H1 (cell line): ENCODE results near the gene STAMBPL1. TPM values are rescaled to one million over a fixed set of nuclear protein-coding genes. Genes with fewer than 3 reads are reported as not detected.

Experiments
- KDM4A ChIP-seq: IDR thresholded peaks from one replicate; pipeline ENCODE4 v1.7.1; 2012; ENCODE audit warnings: low read depth, mild to moderate bottlenecking, moderate library complexity, low read length, inconsistent platforms; ENCODE audit not compliant: severe bottlenecking
- NRF1 ChIP-seq: IDR thresholded peaks from 2 replicates; pipeline ENCODE4 v1.6.1; 2011; ENCODE audit warnings: mild to moderate bottlenecking, low read depth, low read length, improper control_type of control experiment
- SRF ChIP-seq: IDR thresholded peaks from 2 replicates; pipeline ENCODE4 v1.6.1; 2011; ENCODE audit warnings: mild to moderate bottlenecking, low read depth, low read length, moderate library complexity
- TAF1 ChIP-seq: IDR thresholded peaks from 2 replicates; pipeline ENCODE4 v1.6.1; 2011; ENCODE audit warnings: mild to moderate bottlenecking, low read depth, low read length
- polyA plus RNA-seq, 7 experiments: library from polyadenylated mRNA; depleted of rRNA in 3 of 7; stranded (reverse) in 5 of 7; unstranded in 2 of 7; fragments of >200 nt in 5 of 7; fragments of 200-250 nt in 2 of 7; gene quantifications; 1 replicate in 5 of 7; 2 replicates in 1 of 7; 4 replicates in 1 of 7; pipeline versions ENCODE4 v1.2.1 to v1.2.3, GENCODE V29; 2011 to 2013; ENCODE audit warnings: missing spikeins in 2 of 7, mixed read lengths in 2 of 7
- total RNA-seq: library from RNA; stranded (reverse); fragmentation: NEBNext Ultra II Directional; extraction: Animal tissue kit (Norgen Biotek cat#: 25700); gene quantifications from 2 replicates; pipeline ENCODE4 v1.2.1, GENCODE V29; 2021
- TF ChIP-seq, protein P1 (sequence below): IDR thresholded peaks from 2 replicates; pipeline ENCODE4 v1.6.1; 2012; ENCODE audit warnings: inconsistent platforms
- TF ChIP-seq, protein P2 (sequence below): IDR thresholded peaks from 2 replicates; pipeline ENCODE4 v1.6.1; 2012; ENCODE audit warnings: low read length, inconsistent platforms

The STAMBPL1 gene
- total and polyA plus RNA-seq, 2 of the 8 experiments (the other 6 are each of a cell fraction or from before 2014, with no cell fraction given) = 5.5 TPM

DNA sequence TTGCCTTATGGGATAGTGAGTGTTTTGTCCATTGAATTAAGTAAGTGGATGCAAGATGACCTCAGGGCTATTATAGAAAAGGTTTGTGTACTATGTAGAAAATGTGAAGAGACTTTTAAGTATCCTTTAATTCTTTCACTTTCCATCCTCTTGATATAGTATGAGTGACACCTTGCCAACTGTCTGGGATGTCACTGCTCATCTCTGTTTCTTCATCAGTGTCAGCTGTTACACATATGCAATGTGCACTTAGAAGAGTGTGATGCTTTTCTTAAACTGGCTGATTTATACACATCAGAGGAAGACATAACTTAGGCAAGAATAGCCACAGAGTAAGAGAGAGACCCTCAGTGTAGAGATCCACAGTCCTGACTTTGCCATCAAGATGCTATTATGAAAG lies 81.2 kb downstream of the STAMBPL1 start (continued):
- TF ChIP-seq, protein P1, sequence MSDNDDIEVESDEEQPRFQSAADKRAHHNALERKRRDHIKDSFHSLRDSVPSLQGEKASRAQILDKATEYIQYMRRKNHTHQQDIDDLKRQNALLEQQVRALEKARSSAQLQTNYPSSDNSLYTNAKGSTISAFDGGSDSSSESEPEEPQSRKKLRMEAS = no peak
- TF ChIP-seq KDM4A = no peak
- no peak for TF ChIP-seq TAF1
- no peak for TF ChIP-seq NRF1
- TF ChIP-seq, protein P2, sequence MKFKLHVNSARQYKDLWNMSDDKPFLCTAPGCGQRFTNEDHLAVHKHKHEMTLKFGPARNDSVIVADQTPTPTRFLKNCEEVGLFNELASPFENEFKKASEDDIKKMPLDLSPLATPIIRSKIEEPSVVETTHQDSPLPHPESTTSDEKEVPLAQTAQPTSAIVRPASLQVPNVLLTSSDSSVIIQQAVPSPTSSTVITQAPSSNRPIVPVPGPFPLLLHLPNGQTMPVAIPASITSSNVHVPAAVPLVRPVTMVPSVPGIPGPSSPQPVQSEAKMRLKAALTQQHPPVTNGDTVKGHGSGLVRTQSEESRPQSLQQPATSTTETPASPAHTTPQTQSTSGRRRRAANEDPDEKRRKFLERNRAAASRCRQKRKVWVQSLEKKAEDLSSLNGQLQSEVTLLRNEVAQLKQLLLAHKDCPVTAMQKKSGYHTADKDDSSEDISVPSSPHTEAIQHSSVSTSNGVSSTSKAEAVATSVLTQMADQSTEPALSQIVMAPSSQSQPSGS = no peak
- no peak for TF ChIP-seq SRF
